HCT116 (cell line): ENCODE measurements around the gene ASIC3. TPM values are rescaled to one million over a fixed set of nuclear protein-coding genes. Genes with fewer than 3 reads are reported as not detected.

Experiments used
- ATAC-seq: fragments of 200-7000 bp; cut with Tn5 transposase; 2 replicates; pipeline ENCODE4 v1.9.1; 2020; ENCODE audit warnings: mild to moderate bottlenecking, moderate library complexity
- BruUV-seq: library from RNA; stranded (reverse); fragments of 400-500 nt; replicated peaks from 2 replicates; lab custom pipeline; 2021; lab: Mats Ljungman, UMichigan
- CTCF ChIA-PET: fragments of 300-600 bp; sonication (Branson Sonifier 250); formaldehyde crosslinking; loops from one replicate; lab custom pipeline; 2021; ENCODE audit warnings: antibody characterized with exemption; lab: Charles Lee
- POLR2A ChIA-PET: fragments of 300-600, 350-600 bp; sonication (Branson Sonifier 250); formaldehyde crosslinking; loops from one replicate; lab custom pipeline; 2021; ENCODE audit warnings: antibody characterized with exemption; lab: Charles Lee
- RAD21 ChIA-PET, 2 experiments: fragments of 300-600 bp; sonication (Branson Sonifier 250); formaldehyde crosslinking; loops; one replicate each; lab custom pipeline; 2023; ENCODE audit warnings: low total read pairs in 2 of 2; ENCODE audit not compliant: uncharacterized antibody in 2 of 2, unreplicated experiment in 2 of 2, low non-redundant PET in 1 of 2; lab: Charles Lee
- DNase-seq: peaks from one replicate; pipeline ENCODE4 v3.0.0-alpha.2; 2010; ENCODE audit warnings: low read depth, low spot score
- H2AFZ ChIP-seq: fragments of 200-600 bp; shearing (Covaris generic), sonication (generic); 2 replicates; pipeline ENCODE4 v1.6.1; 2017; ENCODE audit warnings: low read depth, mixed run types, mixed read lengths, antibody characterized with exemption, low read length; ENCODE audit not compliant: poor library complexity, severe bottlenecking
- H3K27ac ChIP-seq: 2 replicates; pipeline ENCODE4 v1.5.1; 2012; ENCODE audit warnings: low read depth, low read length
- H3K27me3 ChIP-seq: fragments of 200-600 bp; sonication (generic); 2 replicates; pipeline ENCODE4 v1.6.1; 2016; ENCODE audit warnings: mixed run types, low read length, mixed read lengths; ENCODE audit not compliant: insufficient read depth
- H3K36me3 ChIP-seq, 2 experiments: fragments of 200-500 bp in 1 of 2; fragments of 200-600 bp in 1 of 2; sonication (Bioruptor generic) in 1 of 2; sonication (generic) in 1 of 2; 2 replicates each; pipeline versions ENCODE4 v1.5.1 to v1.6.1; 2014 to 2016; ENCODE audit warnings: low read length in 2 of 2, inconsistent platforms in 1 of 2, mixed read lengths in 1 of 2, mixed run types in 1 of 2; ENCODE audit not compliant: insufficient read depth in 2 of 2, control insufficient read depth in 1 of 2
- H3K4me1 ChIP-seq, 2 experiments: fragments of 200-600 bp in 1 of 2; sonication (generic) in 1 of 2; 2 replicates each; pipeline versions ENCODE4 v1.5.1 to v1.6.1; 2012 to 2017; ENCODE audit warnings: low read length in 2 of 2, inconsistent platforms in 1 of 2, mild to moderate bottlenecking in 1 of 2, mixed read lengths in 1 of 2, mixed run types in 1 of 2, moderate library complexity in 1 of 2; ENCODE audit not compliant: insufficient read depth in 2 of 2, control insufficient read depth in 1 of 2
- H3K4me2 ChIP-seq: fragments of 200-600 bp; sonication (generic); 2 replicates; pipeline ENCODE4 v1.6.1; 2017; ENCODE audit warnings: mixed run types, low read length, mixed read lengths
- H3K4me3 ChIP-seq, 2 experiments: fragments of 200-600 bp in 1 of 2; sonication (generic) in 1 of 2; replicated peaks in 1 of 2; 2 replicates each; pipeline ENCODE4 v1.5.1; 2011 to 2016; ENCODE audit warnings: low read length in 2 of 2, control low read depth in 1 of 2, low read depth in 1 of 2, mild to moderate bottlenecking in 1 of 2, mixed read lengths in 1 of 2, mixed run types in 1 of 2
- H3K79me2 ChIP-seq: fragments of 200-600 bp; sonication (generic); 2 replicates; pipeline ENCODE4 v1.6.1; 2017; ENCODE audit warnings: mild to moderate bottlenecking, mixed run types, low read length, moderate library complexity, mixed read lengths; ENCODE audit not compliant: insufficient read depth
- H3K9ac ChIP-seq: fragments of 200-600 bp; sonication (generic); 2 replicates; pipeline ENCODE4 v1.6.1; 2016; ENCODE audit warnings: low read length, mixed read lengths
- H3K9me2 ChIP-seq: fragments of 200-600 bp; sonication (generic), shearing (Covaris generic); 2 replicates; pipeline ENCODE4 v1.6.1; 2017; ENCODE audit warnings: mixed run types, mild to moderate bottlenecking, moderate library complexity; ENCODE audit not compliant: insufficient read depth
- H3K9me3 ChIP-seq, 2 experiments: fragments of 200-500 bp in 1 of 2; fragments of 200-600 bp in 1 of 2; sonication (Bioruptor generic) in 1 of 2; sonication (generic) in 1 of 2; 2 replicates each; pipeline ENCODE4 v1.6.1; 2014 to 2017; ENCODE audit warnings: low read length in 2 of 2, mixed read lengths in 2 of 2, inconsistent platforms in 1 of 2, low read depth in 1 of 2, mild to moderate bottlenecking in 1 of 2, mixed run types in 1 of 2, moderate library complexity in 1 of 2; ENCODE audit not compliant: control insufficient read depth in 1 of 2, insufficient read depth in 1 of 2
- H4K20me1 ChIP-seq: fragments of 200-600 bp; sonication (generic), shearing (Covaris generic); 2 replicates; pipeline ENCODE4 v1.6.1; 2017; ENCODE audit warnings: mixed run types, mild to moderate bottlenecking, moderate library complexity; ENCODE audit not compliant: insufficient read depth
- CTCF ChIP-seq, 3 experiments: fragments of 200-600 bp in 1 of 3; sonication (generic) in 1 of 3; IDR thresholded peaks in 2 of 3; conservative IDR thresholded peaks in 1 of 3; 2 replicates each; pipeline ENCODE4 v1.5.1; 2012 to 2017; ENCODE audit warnings: low read depth in 2 of 3, low read length in 2 of 3, antibody characterized with exemption in 1 of 3, borderline replicate concordance in 1 of 3, control low read depth in 1 of 3, mild to moderate bottlenecking in 1 of 3, mixed read lengths in 1 of 3, mixed run types in 1 of 3, moderate library complexity in 1 of 3; ENCODE audit not compliant: insufficient read depth in 1 of 3
- EGR1 ChIP-seq: IDR thresholded peaks from 2 replicates; pipeline ENCODE4 v1.6.1; 2012; ENCODE audit warnings: low read depth
- JUND ChIP-seq: IDR thresholded peaks from 2 replicates; pipeline ENCODE4 v1.6.1; 2012
- MAX ChIP-seq: IDR thresholded peaks from 2 replicates; pipeline ENCODE4 v1.6.1; 2012
- POLR2A ChIP-seq: IDR thresholded peaks from 2 replicates; pipeline ENCODE4 v1.7.0; 2011; ENCODE audit warnings: borderline replicate concordance; ENCODE audit not compliant: insufficient read depth, insufficient read length; ENCODE audit errors: extremely low read depth
- POLR2AphosphoS5 ChIP-seq: IDR thresholded peaks from 2 replicates; pipeline ENCODE4 v1.6.1; 2011; ENCODE audit warnings: mild to moderate bottlenecking, low read depth, low read length, moderate library complexity
- ZFX ChIP-seq: fragments of 450-650 bp; IDR thresholded peaks from 2 replicates; pipeline ENCODE4 v1.6.1; 2017
- intact Hi-C: fragments of 100-400 bp; cut with micrococcal nuclease; formaldehyde crosslinking; loops from 2 replicates; pipeline ENCODE4 v1.10.0; 2022
- total RNA-seq: library from RNA; stranded (reverse); gene quantifications from one replicate; pipeline ENCODE4 v1.2.1, GENCODE V29; 2021; ENCODE audit not compliant: unreplicated experiment
- TF ChIP-seq, protein P1 (sequence below): IDR thresholded peaks from 2 replicates; pipeline ENCODE4 v1.6.1; 2011; ENCODE audit warnings: mild to moderate bottlenecking, low read length, moderate library complexity; ENCODE audit not compliant: insufficient replicate concordance; ENCODE audit errors: extremely low read depth

The ASIC3 gene
- total RNA-seq, 1 experiment from 2014 or later, result 4.4 TPM

GRCh38 chr7:151058781-151059366 is 10.5 kb downstream of the ASIC3 start:
- H3K36me3 ChIP-seq, result 0 out of 4 replicates have a peak, but pooled peaks cover 0 to 3% of the 10 kb centered on the region in 2 experiments
- no peaks in the 10 kb centered on the region for H3K9me2 ChIP-seq
- intact Hi-C loops, result loop anchor here (1.0 kb wide), 1 partner anchor 31 kb away; the partner anchor contains the start of gene ABCB8
- no peaks in the 10 kb centered on the region for H4K20me1 ChIP-seq
- H3K4me3 ChIP-seq, result peak overlapping the region; percentile 81 to 90
- no peak for DNase-seq
- H2AFZ ChIP-seq, result no peak overlapping the region
- no peak for ATAC-seq
- H3K4me2 ChIP-seq, result peak overlapping the region; percentile 95
- ChIA-PET CTCF (no interaction called here), RAD21 (interaction anchor here in 1 of 2 experiments (1.3 kb wide), 1 partner anchor 30 kb away, joined by 5 read pairs; the partner anchor contains the start of gene ABCB8)
- no peaks in the 10 kb centered on the region for H3K9me3 ChIP-seq
- no peaks in the 10 kb centered on the region for H3K27me3 ChIP-seq
- H3K4me1 ChIP-seq, result peaks cover 28 to 52% of the 10 kb centered on the region in 2 experiments
- H3K9ac ChIP-seq, result peak overlapping the region; percentile 91
- TSS peak; percentile 47 for BruUV-seq
- TF ChIP-seq JUND (no peak), EGR1 (no peak), POLR2A (peak; percentile 5), CTCF (IDR thresholded peaks at IDR 0.05 in 2 of 3, conservative IDR thresholded peaks at IDR 0.05 in 1 of 3; ENCODE audit: borderline replicate concordance in 1 of 3, insufficient read depth in 1 of 3, low read depth in 2 of 3, low read length in 2 of 3) (no peak)
- TF ChIP-seq, all 23 proteins: peak for 1
- POLR2A ChIA-PET, result no interaction called here
- H3K27ac ChIP-seq, result peak overlapping the region; percentile 87
- H3K79me2 ChIP-seq, result peaks cover 40% of the 10 kb centered on the region

DNA sequence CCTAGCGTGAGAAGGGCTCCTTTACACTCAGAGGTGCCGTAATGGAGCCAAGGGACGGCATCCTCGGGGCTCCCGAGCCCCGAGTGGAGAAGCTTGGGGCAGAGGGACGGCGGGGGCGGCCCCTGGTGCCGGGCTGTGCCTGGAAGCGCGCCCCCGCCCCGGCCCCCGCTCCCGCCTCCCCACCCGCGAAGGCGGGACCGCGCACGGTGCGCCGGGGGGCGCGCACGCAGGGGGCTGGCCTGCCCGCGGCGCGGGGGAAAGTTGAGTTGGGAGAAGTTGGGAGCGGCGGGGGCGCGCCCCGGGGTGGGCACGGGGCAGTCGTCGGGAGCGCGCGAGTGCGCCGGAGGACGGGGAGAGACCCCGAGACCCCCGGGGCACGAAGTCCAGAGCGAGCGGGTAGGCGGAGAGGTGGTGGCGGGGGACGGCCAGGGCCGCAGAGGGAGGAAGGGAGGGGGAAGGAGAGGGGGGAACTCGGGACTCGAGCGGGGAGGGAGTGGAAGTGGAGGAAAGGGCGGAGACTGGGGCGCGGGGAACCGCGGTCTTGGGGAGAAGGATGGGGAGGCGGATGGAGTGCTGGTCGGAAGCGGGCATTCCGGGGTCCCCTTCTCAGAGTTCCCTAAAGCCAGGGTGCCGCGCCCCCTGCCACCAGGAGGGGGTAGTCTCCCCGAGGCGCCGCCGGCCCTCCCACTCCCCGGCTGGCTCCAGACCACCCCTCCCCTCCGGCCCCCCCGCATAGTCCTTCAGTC is 11.2 kb downstream of the ASIC3 start, which contains the start of gene SLC4A2:
SLC4A2 (plus strand) TSS at position 223 of the 746 bp plus-strand sequence. CDS start 2,399 bp downstream, outside the sequence.
- Histone ChIP-seq H3K4me3 (peak within 1 kb of the TSS; percentile 81 to 90), H3K9me2 (no peaks in the 10 kb centered on the region), H3K79me2 (peaks cover 45% of the 10 kb centered on the region), H2AFZ (no peak within 1 kb of the TSS), H3K4me1 (peaks cover 28 to 52% of the 10 kb centered on the region in 2 experiments), H3K27me3 (no peaks in the 10 kb centered on the region), H3K9me3 (no peaks in the 10 kb centered on the region), H3K27ac (peak within 1 kb of the TSS; percentile 87), H3K4me2 (peak within 1 kb of the TSS; percentile 95), H3K36me3 (peaks cover 0 to 6% of the 10 kb centered on the region in 2 experiments; a peak in 2 of 4 replicates), H4K20me1 (no peaks in the 10 kb centered on the region), H3K9ac (peak within 1 kb of the TSS; percentile 91)
- CTCF ChIA-PET, result no interaction called here
- ATAC-seq (peak; percentile 5), DNase-seq (no peak)
- POLR2A ChIA-PET, result no interaction called here
- no TSS peak for BruUV-seq
- intact Hi-C loops, result no loop called here
- TF ChIP-seq CTCF (IDR thresholded peaks at IDR 0.05 in 2 of 3, conservative IDR thresholded peaks at IDR 0.05 in 1 of 3; ENCODE audit: borderline replicate concordance in 1 of 3, insufficient read depth in 1 of 3, low read depth in 2 of 3, low read length in 2 of 3) (peak in 2 of 3 experiments; percentile 54 to 59; a peak in 4 of 6 replicates), ZFX (peak; percentile 47; the same call in 1 of the 2 replicates), POLR2A (peak; percentile 38), POLR2AphosphoS5 (peak; percentile 69), MAX (no peak)
- TF ChIP-seq, protein P1, sequence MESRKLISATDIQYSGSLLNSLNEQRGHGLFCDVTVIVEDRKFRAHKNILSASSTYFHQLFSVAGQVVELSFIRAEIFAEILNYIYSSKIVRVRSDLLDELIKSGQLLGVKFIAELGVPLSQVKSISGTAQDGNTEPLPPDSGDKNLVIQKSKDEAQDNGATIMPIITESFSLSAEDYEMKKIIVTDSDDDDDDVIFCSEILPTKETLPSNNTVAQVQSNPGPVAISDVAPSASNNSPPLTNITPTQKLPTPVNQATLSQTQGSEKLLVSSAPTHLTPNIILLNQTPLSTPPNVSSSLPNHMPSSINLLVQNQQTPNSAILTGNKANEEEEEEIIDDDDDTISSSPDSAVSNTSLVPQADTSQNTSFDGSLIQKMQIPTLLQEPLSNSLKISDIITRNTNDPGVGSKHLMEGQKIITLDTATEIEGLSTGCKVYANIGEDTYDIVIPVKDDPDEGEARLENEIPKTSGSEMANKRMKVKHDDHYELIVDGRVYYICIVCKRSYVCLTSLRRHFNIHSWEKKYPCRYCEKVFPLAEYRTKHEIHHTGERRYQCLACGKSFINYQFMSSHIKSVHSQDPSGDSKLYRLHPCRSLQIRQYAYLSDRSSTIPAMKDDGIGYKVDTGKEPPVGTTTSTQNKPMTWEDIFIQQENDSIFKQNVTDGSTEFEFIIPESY, result peak; percentile 28
- RAD21 ChIA-PET, result interaction anchor here (1.0 to 1.3 kb wide), 2 partner anchors 31 to 52 kb away, joined by 3 to 5 read pairs; partner anchors contain the start of gene ABCB8 (in 1 of the 2)
